DOHH2 (cell line): ENCODE data around the gene RAPGEF3.

Experiments used
- EZH2phosphoT487 ChIP-seq: fragments of 200-600 bp; sonication (generic); IDR thresholded peaks from 2 replicates; pipeline ENCODE4 v1.6.1; 2017; ENCODE audit warnings: borderline replicate concordance, mild to moderate bottlenecking, antibody characterized with exemption, low read length, moderate library complexity, mixed read lengths
- TF ChIP-seq, protein P1 (sequence below): fragments of 200-600 bp; sonication (generic); IDR thresholded peaks from one replicate; pipeline ENCODE4 v1.5.1; 2014; ENCODE audit warnings: antibody characterized with exemption, mild to moderate bottlenecking, low read depth, low read length; ENCODE audit not compliant: poor library complexity, severe bottlenecking

DNA sequence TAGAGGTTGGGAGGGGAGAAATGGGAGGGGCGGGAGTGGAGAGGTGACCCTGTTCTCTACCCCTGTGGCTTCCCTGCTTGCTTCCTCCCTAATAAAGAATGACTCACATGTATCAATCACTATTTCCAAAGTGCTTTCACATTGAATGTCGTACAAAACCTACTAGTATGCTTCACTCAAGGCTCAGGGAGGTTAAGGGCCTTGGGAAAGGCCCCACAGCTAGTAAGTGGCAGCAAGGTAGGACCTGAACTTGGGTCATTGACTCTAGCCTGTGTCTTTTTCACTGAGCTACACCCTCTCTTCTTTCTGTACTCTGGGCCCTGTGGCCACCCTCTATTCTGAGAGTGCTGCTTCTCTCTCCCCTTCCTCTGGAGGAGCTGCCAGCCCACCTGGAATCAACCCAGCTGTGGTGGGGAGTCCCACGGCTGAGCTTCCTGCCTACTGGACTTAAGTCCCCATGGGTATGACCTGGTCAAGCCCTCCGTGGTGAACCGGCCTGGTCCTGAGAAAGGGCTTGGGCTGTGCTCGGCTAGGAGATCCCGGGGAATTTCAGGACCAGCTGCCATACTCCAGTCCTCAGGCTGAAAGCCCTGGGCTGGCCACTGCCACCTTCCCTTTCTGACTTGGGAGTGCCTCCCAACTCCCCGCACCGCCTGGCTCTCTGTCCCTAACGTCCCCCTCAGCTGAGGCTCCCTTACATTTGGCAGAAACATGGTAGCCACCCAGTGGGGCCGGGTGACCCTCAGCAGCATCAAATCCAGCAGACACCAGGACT lies 27.4 kb upstream of the RAPGEF3 start:
- TF ChIP-seq, protein P1, sequence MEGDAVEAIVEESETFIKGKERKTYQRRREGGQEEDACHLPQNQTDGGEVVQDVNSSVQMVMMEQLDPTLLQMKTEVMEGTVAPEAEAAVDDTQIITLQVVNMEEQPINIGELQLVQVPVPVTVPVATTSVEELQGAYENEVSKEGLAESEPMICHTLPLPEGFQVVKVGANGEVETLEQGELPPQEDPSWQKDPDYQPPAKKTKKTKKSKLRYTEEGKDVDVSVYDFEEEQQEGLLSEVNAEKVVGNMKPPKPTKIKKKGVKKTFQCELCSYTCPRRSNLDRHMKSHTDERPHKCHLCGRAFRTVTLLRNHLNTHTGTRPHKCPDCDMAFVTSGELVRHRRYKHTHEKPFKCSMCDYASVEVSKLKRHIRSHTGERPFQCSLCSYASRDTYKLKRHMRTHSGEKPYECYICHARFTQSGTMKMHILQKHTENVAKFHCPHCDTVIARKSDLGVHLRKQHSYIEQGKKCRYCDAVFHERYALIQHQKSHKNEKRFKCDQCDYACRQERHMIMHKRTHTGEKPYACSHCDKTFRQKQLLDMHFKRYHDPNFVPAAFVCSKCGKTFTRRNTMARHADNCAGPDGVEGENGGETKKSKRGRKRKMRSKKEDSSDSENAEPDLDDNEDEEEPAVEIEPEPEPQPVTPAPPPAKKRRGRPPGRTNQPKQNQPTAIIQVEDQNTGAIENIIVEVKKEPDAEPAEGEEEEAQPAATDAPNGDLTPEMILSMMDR, result no peak
- no peak for TF ChIP-seq EZH2phosphoT487
